Prostate gland (tissue), 2 donors: ENCODE data around the gene ANTKMT.

ENCODE experiments used
- CTCF ChIP-seq, 4 experiments: fragments of 200-600 bp in 2 of 4; fragments of 450-650 bp in 2 of 4; sonication (generic) in 2 of 4; IDR thresholded peaks; 1 replicate in 3 of 4; 2 replicates in 1 of 4; pipeline ENCODE4 v1.5.1; 2016 to 2019; ENCODE audit warnings: antibody characterized with exemption in 4 of 4, mild to moderate bottlenecking in 2 of 4, moderate library complexity in 2 of 4
- POLR2A ChIP-seq: fragments of 450-650 bp; IDR thresholded peaks from one replicate; pipeline ENCODE4 v1.6.1; 2016; ENCODE audit warnings: antibody characterized with exemption, mild to moderate bottlenecking

DNA sequence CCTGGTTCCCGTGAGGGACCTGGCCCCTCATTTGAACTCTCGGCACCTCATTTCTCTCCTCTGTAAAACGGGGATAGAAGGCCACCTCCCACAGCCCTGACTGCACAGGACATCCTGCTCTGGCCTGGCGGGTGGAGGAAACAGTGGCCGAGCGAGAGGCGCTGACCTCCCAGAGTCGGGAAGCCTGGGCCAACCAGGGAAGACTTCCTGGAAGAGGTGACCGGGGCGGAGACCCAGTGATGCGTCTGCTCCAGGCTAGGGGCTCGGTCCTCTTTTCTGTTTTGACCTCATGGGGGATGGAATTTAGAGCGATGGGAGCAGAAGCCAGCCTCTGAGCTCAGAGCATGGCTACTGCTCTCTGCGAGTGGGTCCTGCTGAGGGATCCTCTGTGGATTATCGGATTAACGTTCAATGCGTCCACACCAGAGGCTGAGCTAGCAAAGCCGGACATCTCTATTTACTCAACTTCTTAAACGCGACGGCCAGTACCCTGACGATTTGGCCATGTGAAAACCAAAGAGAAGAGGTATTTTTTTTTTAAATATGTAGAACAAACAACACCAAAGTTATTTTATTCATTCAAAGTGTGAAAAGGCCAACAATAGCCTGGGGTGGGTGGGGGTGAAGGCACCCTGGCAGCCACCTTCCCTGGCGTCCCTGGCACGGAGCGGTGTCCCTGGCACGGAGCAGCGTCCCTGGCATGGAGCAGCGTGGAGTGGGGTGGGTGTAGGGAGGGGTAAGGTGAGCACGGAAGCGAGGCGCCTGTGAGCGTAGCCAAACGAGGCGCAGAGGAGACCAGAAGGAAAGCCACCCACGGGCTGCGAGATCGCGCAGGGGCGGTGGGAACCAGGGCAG, 30.4 kb downstream of the ANTKMT start:
- TF ChIP-seq CTCF (IDR thresholded peaks at IDR 0.05) (no peak), POLR2A (no peak)
